Colon (tissue), 2 donors: ENCODE data around the gene HAUS1.
"Not testable (repeated sequence)": the region's sequence is repeated elsewhere in the genome, so short reads cannot be mapped to it uniquely, and the experiment has no call there.

Experiments used
- FAIRE-seq: peaks from 2 replicates; lab custom pipeline; 2012; peaks lifted over from hg19 to GRCh38; lab: Jason Lieb, UNC
- donor health status: control.
- donor health status: control.

The HAUS1 gene

GRCh38 chr18:46095532-46095931 is 8.7 kb upstream of the HAUS1 start:
- FAIRE-seq: no peak

GRCh38 chr18:46096651-46097300 is 7.4 kb upstream of the HAUS1 start:
- no peak for FAIRE-seq

GRCh38 chr18:46097431-46097800 is 6.8 kb upstream of the HAUS1 start:
- FAIRE-seq: no peak

GRCh38 chr18:46097801-46098615 is 6.2 kb upstream of the HAUS1 start, which contains the start of gene ATP5F1A:
Gene ATP5F1A, minus strand, starts transcription at chr18:46098296. Its CDS starts 65 bp downstream, at chr18:46098231.
- FAIRE-seq: no peak

GRCh38 chr18:46098616-46098933 is 5.6 kb upstream of the HAUS1 start:
- FAIRE-seq: no peak

GRCh38 chr18:46099463-46099862 is 4.7 kb upstream of the HAUS1 start:
- FAIRE-seq: no peak

GRCh38 chr18:46109386-46109785 is 5.2 kb downstream of the HAUS1 start:
- FAIRE-seq: no peak

- FAIRE-seq: no peak
Measured at GRCh38 chr18:46110406-46110805, 6.2 kb downstream of the HAUS1 start.

GRCh38 chr18:46113751-46114150 is 9.6 kb downstream of the HAUS1 start:
- no peak for FAIRE-seq

- FAIRE-seq: not testable (repeated sequence)
Measured at GRCh38 chr18:46126625-46127024, 22.4 kb downstream of the HAUS1 start.

- FAIRE-seq: no peak
Measured at GRCh38 chr18:46130061-46130460, 25.9 kb downstream of the HAUS1 start.

- not testable (repeated sequence) for FAIRE-seq
Measured at GRCh38 chr18:46130549-46130948, 26.4 kb downstream of the HAUS1 start.

- FAIRE-seq: no peak
Measured at GRCh38 chr18:46133534-46133933, 29.3 kb downstream of the HAUS1 start.

GRCh38 chr18:46134920-46135675 is 30.9 kb downstream of the HAUS1 start:
- no peak for FAIRE-seq

- no peak for FAIRE-seq
Measured at GRCh38 chr18:46140173-46140572, 36.0 kb downstream of the HAUS1 start.

- FAIRE-seq: no peak
Measured at GRCh38 chr18:46141199-46141598, 37.0 kb downstream of the HAUS1 start.

GRCh38 chr18:46148810-46149209 is 44.6 kb downstream of the HAUS1 start:
- no peak for FAIRE-seq

- FAIRE-seq: no peak
Measured at GRCh38 chr18:46152436-46152807, 48.2 kb downstream of the HAUS1 start.

- FAIRE-seq: no peak
Measured at GRCh38 chr18:46152808-46153617, 48.8 kb downstream of the HAUS1 start.

GRCh38 chr18:46155641-46156051 is 51.5 kb downstream of the HAUS1 start:
- FAIRE-seq: no peak

GRCh38 chr18:46156124-46156745 is 52.0 kb downstream of the HAUS1 start:
- FAIRE-seq: no peak

GRCh38 chr18:46156843-46157242 is 52.7 kb downstream of the HAUS1 start:
- FAIRE-seq: no peak
